IPS DF 4.7 (cell line): ENCODE data around the gene EMP2.

Experiments used
- DNase-seq: peaks from one replicate; pipeline ENCODE4 v3.0.0-alpha.2; 2013; ENCODE audit warnings: low spot score; ENCODE audit errors: extremely low read depth

The EMP2 gene

GRCh38 chr16:10493276-10493675, 87.1 kb downstream of the EMP2 start:
- no peak for DNase-seq

GRCh38 chr16:10490141-10490540, 90.3 kb downstream of the EMP2 start:
- DNase-seq, result no peak

GRCh38 chr16:10485698-10486382, 94.6 kb downstream of the EMP2 start:
- no peak for DNase-seq

GRCh38 chr16:10485159-10485558, 95.2 kb downstream of the EMP2 start:
- no peak for DNase-seq

- DNase-seq, result no peak
Observed at GRCh38 chr16:10480151-10480550, 100.2 kb downstream of the EMP2 start.
